ENCODE results near the gene SGK2.

The SGK2 gene

DNA sequence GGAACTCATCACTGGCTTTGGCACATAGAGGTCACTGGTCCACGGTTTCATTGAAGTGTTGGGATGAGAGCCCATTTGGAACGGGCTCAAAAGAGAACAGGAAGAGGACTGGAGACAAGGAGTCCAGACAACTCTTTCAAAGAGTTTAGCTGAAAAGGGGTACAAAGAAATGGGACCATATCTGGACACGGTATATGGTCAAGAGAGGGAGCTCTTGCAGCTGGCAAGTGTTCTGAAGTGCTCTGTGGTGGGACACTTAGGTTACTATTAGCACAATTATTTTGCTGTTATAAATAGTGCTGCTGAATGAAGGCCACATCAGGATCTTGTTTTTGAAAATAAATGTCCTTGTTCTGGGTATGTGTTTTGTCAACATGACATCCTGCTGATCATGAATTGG, 4.6 kb downstream of the SGK2 start:
- H3K4me1 ChIP-seq (ENCODE audit: low read length): no peaks in the 10 kb centered on the region
- H3K9me3 ChIP-seq (replicated peaks; ENCODE audit: insufficient read depth, low read length): no peaks in the 10 kb centered on the region
- H3K27ac ChIP-seq (ENCODE audit: low read length): no peak overlapping the region

DNA sequence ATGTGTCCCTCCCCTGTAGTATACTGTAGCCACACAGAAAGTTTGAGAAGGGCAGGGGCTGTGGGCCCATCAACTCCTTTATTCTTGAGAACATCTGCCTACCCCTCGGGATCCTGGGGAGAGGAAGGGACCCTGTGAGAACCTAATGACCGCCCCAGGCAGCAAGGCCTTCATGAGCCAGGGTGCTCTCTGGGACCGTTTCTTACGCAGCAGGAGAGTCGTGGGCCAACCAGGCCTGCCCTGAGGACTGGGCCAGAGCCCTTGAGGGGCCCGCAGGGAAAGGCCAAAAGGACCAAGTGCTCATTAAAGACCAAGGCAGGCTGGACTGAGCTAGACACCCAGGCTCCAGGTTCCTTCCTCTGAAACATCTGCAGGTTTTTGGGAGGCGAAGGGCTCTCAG, 5.2 kb downstream of the SGK2 start:
- H3F3A ChIP-seq (ENCODE audit: insufficient read depth, low read length): no peaks in the 10 kb centered on the region
- no peaks in the 10 kb centered on the region for H4K20me1 ChIP-seq (ENCODE audit: insufficient read depth, low read length)
- H3K9me3 ChIP-seq (replicated peaks; ENCODE audit: insufficient read depth, low read length): no peaks in the 10 kb centered on the region
- H3K79me2 ChIP-seq (ENCODE audit: low read length): no peaks in the 10 kb centered on the region
- H3K9ac ChIP-seq (ENCODE audit: low read length): no peak overlapping the region
- no peaks in the 10 kb centered on the region for H3K36me3 ChIP-seq (replicated peaks; ENCODE audit: insufficient read depth, low read length)
- TF ChIP-seq EZH2 (optimal IDR thresholded peaks at IDR 0.05; ENCODE audit: low read depth, low read length) (no peak), CTCF (IDR thresholded peaks at IDR 0.05; ENCODE audit: low read length) (no peak), EZH2phosphoT487 (IDR thresholded peaks at IDR 0.05; ENCODE audit: low read length) (no peak)
- no peak overlapping the region for H3K4me2 ChIP-seq (ENCODE audit: low read depth, low read length)
- no peaks in the 10 kb centered on the region for H3K27me3 ChIP-seq (replicated peaks; ENCODE audit: insufficient read depth, low read length)
- H3K9me2 ChIP-seq (replicated peaks; ENCODE audit: insufficient read depth, low read length): no peaks in the 10 kb centered on the region
- H3K4me1 ChIP-seq (ENCODE audit: low read length): no peaks in the 10 kb centered on the region
- H3K27ac ChIP-seq (ENCODE audit: low read length): no peak overlapping the region
- no peak overlapping the region for H2AFZ ChIP-seq (ENCODE audit: low read length)
- no peak for DNase-seq
- no peak overlapping the region for H3K4me3 ChIP-seq (ENCODE audit: low read length)

More for the DNA sequence above, 4.6 kb downstream of the SGK2 start:
- H3K36me3 ChIP-seq (replicated peaks; ENCODE audit: insufficient read depth, low read length): no peaks in the 10 kb centered on the region
- DNase-seq: no peak
- H4K20me1 ChIP-seq (ENCODE audit: insufficient read depth, low read length): no peaks in the 10 kb centered on the region
- H3K4me3 ChIP-seq (ENCODE audit: low read length): no peak overlapping the region
- H3K4me2 ChIP-seq (ENCODE audit: low read depth, low read length): no peak overlapping the region
- H3K79me2 ChIP-seq (ENCODE audit: low read length): no peaks in the 10 kb centered on the region
- no peaks in the 10 kb centered on the region for H3K27me3 ChIP-seq (replicated peaks; ENCODE audit: insufficient read depth, low read length)
- TF ChIP-seq CTCF (IDR thresholded peaks at IDR 0.05; ENCODE audit: low read length) (no peak), EZH2 (optimal IDR thresholded peaks at IDR 0.05; ENCODE audit: low read depth, low read length) (no peak), EZH2phosphoT487 (IDR thresholded peaks at IDR 0.05; ENCODE audit: low read length) (no peak)
- no peak overlapping the region for H3K9ac ChIP-seq (ENCODE audit: low read length)
- no peaks in the 10 kb centered on the region for H3K9me2 ChIP-seq (replicated peaks; ENCODE audit: insufficient read depth, low read length)
- no peaks in the 10 kb centered on the region for H3F3A ChIP-seq (ENCODE audit: insufficient read depth, low read length)
- H2AFZ ChIP-seq (ENCODE audit: low read length): no peak overlapping the region

- Histone ChIP-seq H2AFZ (ENCODE audit: low read length) (no peak overlapping the region), H3K9ac (ENCODE audit: low read length) (no peak overlapping the region), H3F3A (ENCODE audit: insufficient read depth, low read length) (no peaks in the 10 kb centered on the region), H3K4me2 (ENCODE audit: low read depth, low read length) (no peak overlapping the region), H3K4me1 (ENCODE audit: low read length) (no peaks in the 10 kb centered on the region), H3K36me3 (replicated peaks; ENCODE audit: insufficient read depth, low read length) (no peaks in the 10 kb centered on the region), H4K20me1 (ENCODE audit: insufficient read depth, low read length) (no peaks in the 10 kb centered on the region), H3K27ac (ENCODE audit: low read length) (no peak overlapping the region), H3K27me3 (replicated peaks; ENCODE audit: insufficient read depth, low read length) (no peaks in the 10 kb centered on the region), H3K9me3 (replicated peaks; ENCODE audit: insufficient read depth, low read length) (no peaks in the 10 kb centered on the region), H3K79me2 (ENCODE audit: low read length) (no peaks in the 10 kb centered on the region), H3K9me2 (replicated peaks; ENCODE audit: insufficient read depth, low read length) (no peaks in the 10 kb centered on the region), H3K4me3 (ENCODE audit: low read length) (no peak overlapping the region)
- TF ChIP-seq CTCF (IDR thresholded peaks at IDR 0.05; ENCODE audit: low read length): no peak
- no peak for TF ChIP-seq EZH2 (optimal IDR thresholded peaks at IDR 0.05; ENCODE audit: low read depth, low read length)
- TF ChIP-seq EZH2phosphoT487 (IDR thresholded peaks at IDR 0.05; ENCODE audit: low read length): no peak
- no peak for DNase-seq
Measured at GRCh38 chr20:43564455-43564854, 5.6 kb downstream of the SGK2 start.

All from MM.1S (cell line).